HCT116 (cell line): ENCODE measurements around the gene TCERG1L. TPM values are rescaled to one million over a fixed set of nuclear protein-coding genes. Genes with fewer than 3 reads are reported as not detected.

Experiments
- ATAC-seq: fragments of 200-7000 bp; cut with Tn5 transposase; 2 replicates; pipeline ENCODE4 v1.9.1; 2020; ENCODE audit warnings: mild to moderate bottlenecking, moderate library complexity
- BruUV-seq: library from RNA; stranded (reverse); fragments of 400-500 nt; replicated peaks from 2 replicates; lab custom pipeline; 2021; lab: Mats Ljungman, UMichigan
- CTCF ChIA-PET: fragments of 300-600 bp; sonication (Branson Sonifier 250); formaldehyde crosslinking; loops from one replicate; lab custom pipeline; 2021; ENCODE audit warnings: antibody characterized with exemption; lab: Charles Lee
- POLR2A ChIA-PET: fragments of 300-600, 350-600 bp; sonication (Branson Sonifier 250); formaldehyde crosslinking; loops from one replicate; lab custom pipeline; 2021; ENCODE audit warnings: antibody characterized with exemption; lab: Charles Lee
- RAD21 ChIA-PET, 2 experiments: fragments of 300-600 bp; sonication (Branson Sonifier 250); formaldehyde crosslinking; loops; one replicate each; lab custom pipeline; 2023; ENCODE audit warnings: low total read pairs in 2 of 2; ENCODE audit not compliant: uncharacterized antibody in 2 of 2, unreplicated experiment in 2 of 2, low non-redundant PET in 1 of 2; lab: Charles Lee
- DNase-seq: peaks from one replicate; pipeline ENCODE4 v3.0.0-alpha.2; 2010; ENCODE audit warnings: low read depth, low spot score
- H2AFZ ChIP-seq: fragments of 200-600 bp; shearing (Covaris generic), sonication (generic); 2 replicates; pipeline ENCODE4 v1.6.1; 2017; ENCODE audit warnings: low read depth, mixed run types, mixed read lengths, antibody characterized with exemption, low read length; ENCODE audit not compliant: poor library complexity, severe bottlenecking
- H3K27ac ChIP-seq: 2 replicates; pipeline ENCODE4 v1.5.1; 2012; ENCODE audit warnings: low read depth, low read length
- H3K27me3 ChIP-seq: fragments of 200-600 bp; sonication (generic); 2 replicates; pipeline ENCODE4 v1.6.1; 2016; ENCODE audit warnings: mixed run types, low read length, mixed read lengths; ENCODE audit not compliant: insufficient read depth
- H3K36me3 ChIP-seq, 2 experiments: fragments of 200-500 bp in 1 of 2; fragments of 200-600 bp in 1 of 2; sonication (Bioruptor generic) in 1 of 2; sonication (generic) in 1 of 2; 2 replicates each; pipeline versions ENCODE4 v1.5.1 to v1.6.1; 2014 to 2016; ENCODE audit warnings: low read length in 2 of 2, inconsistent platforms in 1 of 2, mixed read lengths in 1 of 2, mixed run types in 1 of 2; ENCODE audit not compliant: insufficient read depth in 2 of 2, control insufficient read depth in 1 of 2
- H3K4me1 ChIP-seq, 2 experiments: fragments of 200-600 bp in 1 of 2; sonication (generic) in 1 of 2; 2 replicates each; pipeline versions ENCODE4 v1.5.1 to v1.6.1; 2012 to 2017; ENCODE audit warnings: low read length in 2 of 2, inconsistent platforms in 1 of 2, mild to moderate bottlenecking in 1 of 2, mixed read lengths in 1 of 2, mixed run types in 1 of 2, moderate library complexity in 1 of 2; ENCODE audit not compliant: insufficient read depth in 2 of 2, control insufficient read depth in 1 of 2
- H3K4me2 ChIP-seq: fragments of 200-600 bp; sonication (generic); 2 replicates; pipeline ENCODE4 v1.6.1; 2017; ENCODE audit warnings: mixed run types, low read length, mixed read lengths
- H3K4me3 ChIP-seq, 2 experiments: fragments of 200-600 bp in 1 of 2; sonication (generic) in 1 of 2; replicated peaks in 1 of 2; 2 replicates each; pipeline ENCODE4 v1.5.1; 2011 to 2016; ENCODE audit warnings: low read length in 2 of 2, control low read depth in 1 of 2, low read depth in 1 of 2, mild to moderate bottlenecking in 1 of 2, mixed read lengths in 1 of 2, mixed run types in 1 of 2
- H3K79me2 ChIP-seq: fragments of 200-600 bp; sonication (generic); 2 replicates; pipeline ENCODE4 v1.6.1; 2017; ENCODE audit warnings: mild to moderate bottlenecking, mixed run types, low read length, moderate library complexity, mixed read lengths; ENCODE audit not compliant: insufficient read depth
- H3K9ac ChIP-seq: fragments of 200-600 bp; sonication (generic); 2 replicates; pipeline ENCODE4 v1.6.1; 2016; ENCODE audit warnings: low read length, mixed read lengths
- H3K9me2 ChIP-seq: fragments of 200-600 bp; sonication (generic), shearing (Covaris generic); 2 replicates; pipeline ENCODE4 v1.6.1; 2017; ENCODE audit warnings: mixed run types, mild to moderate bottlenecking, moderate library complexity; ENCODE audit not compliant: insufficient read depth
- H3K9me3 ChIP-seq, 2 experiments: fragments of 200-500 bp in 1 of 2; fragments of 200-600 bp in 1 of 2; sonication (Bioruptor generic) in 1 of 2; sonication (generic) in 1 of 2; 2 replicates each; pipeline ENCODE4 v1.6.1; 2014 to 2017; ENCODE audit warnings: low read length in 2 of 2, mixed read lengths in 2 of 2, inconsistent platforms in 1 of 2, low read depth in 1 of 2, mild to moderate bottlenecking in 1 of 2, mixed run types in 1 of 2, moderate library complexity in 1 of 2; ENCODE audit not compliant: control insufficient read depth in 1 of 2, insufficient read depth in 1 of 2
- H4K20me1 ChIP-seq: fragments of 200-600 bp; sonication (generic), shearing (Covaris generic); 2 replicates; pipeline ENCODE4 v1.6.1; 2017; ENCODE audit warnings: mixed run types, mild to moderate bottlenecking, moderate library complexity; ENCODE audit not compliant: insufficient read depth
- CEBPB ChIP-seq: IDR thresholded peaks from 2 replicates; pipeline ENCODE4 v1.6.1; 2012; ENCODE audit warnings: low read depth
- EGR1 ChIP-seq: IDR thresholded peaks from 2 replicates; pipeline ENCODE4 v1.6.1; 2012; ENCODE audit warnings: low read depth
- ELF1 ChIP-seq: IDR thresholded peaks from 2 replicates; pipeline ENCODE4 v1.6.1; 2012; ENCODE audit warnings: low read depth, borderline replicate concordance
- EZH2phosphoT487 ChIP-seq: fragments of 200-600 bp; IDR thresholded peaks from 2 replicates; pipeline ENCODE4 v1.6.1; 2018; ENCODE audit warnings: antibody characterized with exemption, borderline replicate concordance
- POLR2A ChIP-seq: IDR thresholded peaks from 2 replicates; pipeline ENCODE4 v1.7.0; 2011; ENCODE audit warnings: borderline replicate concordance; ENCODE audit not compliant: insufficient read depth, insufficient read length; ENCODE audit errors: extremely low read depth
- RAD21 ChIP-seq: IDR thresholded peaks from 2 replicates; pipeline ENCODE4 v1.6.1; 2012; ENCODE audit warnings: low read depth, mild to moderate bottlenecking
- SIN3A ChIP-seq: IDR thresholded peaks from 2 replicates; pipeline ENCODE4 v1.6.1; 2012; ENCODE audit warnings: low read depth
- SP1 ChIP-seq: IDR thresholded peaks from 2 replicates; pipeline ENCODE4 v1.6.1; 2012; ENCODE audit warnings: low read depth
- TCF7L2 ChIP-seq: IDR thresholded peaks from 2 replicates; pipeline ENCODE4 v1.7.0; 2011; ENCODE audit warnings: borderline replicate concordance, inconsistent platforms; ENCODE audit not compliant: insufficient read depth, insufficient read length; ENCODE audit errors: extremely low read depth
- ZFX ChIP-seq: fragments of 450-650 bp; IDR thresholded peaks from 2 replicates; pipeline ENCODE4 v1.6.1; 2017
- ZNF274 ChIP-seq: fragments of 200-500 bp; sonication (Bioruptor generic); IDR thresholded peaks from 2 replicates; pipeline ENCODE4 v1.6.1; 2014; ENCODE audit warnings: mild to moderate bottlenecking, low read depth, low read length, inconsistent platforms
- intact Hi-C: fragments of 100-400 bp; cut with micrococcal nuclease; formaldehyde crosslinking; loops from 2 replicates; pipeline ENCODE4 v1.10.0; 2022
- total RNA-seq: library from RNA; stranded (reverse); gene quantifications from one replicate; pipeline ENCODE4 v1.2.1, GENCODE V29; 2021; ENCODE audit not compliant: unreplicated experiment
- TF ChIP-seq, protein P1 (sequence below): IDR thresholded peaks from 2 replicates; pipeline ENCODE4 v1.6.1; 2012; ENCODE audit warnings: low read depth
- TF ChIP-seq, protein P2 (sequence below): IDR thresholded peaks from 2 replicates; pipeline ENCODE4 v1.6.1; 2012
- TF ChIP-seq, protein P3 (sequence below), 3 experiments: fragments of 200-600 bp in 1 of 3; sonication (generic) in 1 of 3; IDR thresholded peaks in 2 of 3; conservative IDR thresholded peaks in 1 of 3; 2 replicates each; pipeline ENCODE4 v1.5.1; 2012 to 2017; ENCODE audit warnings: low read depth in 2 of 3, low read length in 2 of 3, antibody characterized with exemption in 1 of 3, borderline replicate concordance in 1 of 3, control low read depth in 1 of 3, mild to moderate bottlenecking in 1 of 3, mixed read lengths in 1 of 3, mixed run types in 1 of 3, moderate library complexity in 1 of 3; ENCODE audit not compliant: insufficient read depth in 1 of 3

TCERG1L gene
- total RNA-seq, 1 experiment from 2014 or later, result not detected

DNA sequence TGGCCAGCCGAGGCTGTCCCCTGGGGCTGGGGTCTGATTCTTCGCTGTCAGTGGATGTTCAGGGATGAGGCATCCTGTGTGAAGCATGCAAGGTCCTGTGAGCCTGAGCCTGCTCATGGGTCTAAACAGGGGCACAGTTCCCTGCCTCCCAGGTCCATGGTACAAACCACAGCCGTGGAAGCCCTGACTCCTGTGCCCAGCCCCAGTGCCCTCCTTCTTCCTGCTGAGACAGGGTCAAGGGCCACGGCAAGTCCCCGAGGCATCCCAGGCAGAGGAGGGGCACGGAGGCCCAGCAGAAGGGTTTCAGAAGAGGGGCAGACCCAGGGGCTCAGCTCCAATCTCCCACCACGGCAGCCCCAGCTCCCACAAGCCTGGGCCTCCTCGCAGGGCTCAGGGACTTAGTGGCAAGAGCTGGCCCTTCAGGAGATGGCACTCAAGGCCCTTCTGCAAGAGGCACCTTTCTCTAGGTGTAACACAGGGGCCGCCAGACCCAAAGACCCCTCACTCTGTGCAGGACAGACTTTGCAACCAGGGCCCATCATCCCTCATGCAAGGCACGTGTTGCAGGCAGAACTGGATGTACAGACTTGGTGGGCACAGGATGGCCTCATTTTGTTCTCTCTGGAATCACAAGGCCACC, 248.8 kb downstream of the TCERG1L start:
- Histone ChIP-seq H3K9ac (no peak overlapping the region), H3K79me2 (no peaks in the 10 kb centered on the region), H3K4me3 (no peak overlapping the region), H2AFZ (no peak overlapping the region), H3K27me3 (no peaks in the 10 kb centered on the region), H3K4me1 (no peaks in the 10 kb centered on the region), H3K4me2 (no peak overlapping the region), H3K9me2 (no peaks in the 10 kb centered on the region), H4K20me1 (no peaks in the 10 kb centered on the region), H3K9me3 (no peaks in the 10 kb centered on the region), H3K27ac (no peak overlapping the region), H3K36me3 (no peaks in the 10 kb centered on the region)
- DNase-seq (no peak), ATAC-seq (no peak)
- intact Hi-C loops, result no loop called here
- CTCF ChIA-PET, result no interaction called here
- no TSS peak for BruUV-seq
- no peak for TF ChIP-seq SP1
- TF ChIP-seq ZFX, result no peak
- no peak for TF ChIP-seq EGR1
- TF ChIP-seq CEBPB, result no peak
- TF ChIP-seq TCF7L2, result no peak
- no peak for TF ChIP-seq ZNF274
- TF ChIP-seq, protein P1, sequence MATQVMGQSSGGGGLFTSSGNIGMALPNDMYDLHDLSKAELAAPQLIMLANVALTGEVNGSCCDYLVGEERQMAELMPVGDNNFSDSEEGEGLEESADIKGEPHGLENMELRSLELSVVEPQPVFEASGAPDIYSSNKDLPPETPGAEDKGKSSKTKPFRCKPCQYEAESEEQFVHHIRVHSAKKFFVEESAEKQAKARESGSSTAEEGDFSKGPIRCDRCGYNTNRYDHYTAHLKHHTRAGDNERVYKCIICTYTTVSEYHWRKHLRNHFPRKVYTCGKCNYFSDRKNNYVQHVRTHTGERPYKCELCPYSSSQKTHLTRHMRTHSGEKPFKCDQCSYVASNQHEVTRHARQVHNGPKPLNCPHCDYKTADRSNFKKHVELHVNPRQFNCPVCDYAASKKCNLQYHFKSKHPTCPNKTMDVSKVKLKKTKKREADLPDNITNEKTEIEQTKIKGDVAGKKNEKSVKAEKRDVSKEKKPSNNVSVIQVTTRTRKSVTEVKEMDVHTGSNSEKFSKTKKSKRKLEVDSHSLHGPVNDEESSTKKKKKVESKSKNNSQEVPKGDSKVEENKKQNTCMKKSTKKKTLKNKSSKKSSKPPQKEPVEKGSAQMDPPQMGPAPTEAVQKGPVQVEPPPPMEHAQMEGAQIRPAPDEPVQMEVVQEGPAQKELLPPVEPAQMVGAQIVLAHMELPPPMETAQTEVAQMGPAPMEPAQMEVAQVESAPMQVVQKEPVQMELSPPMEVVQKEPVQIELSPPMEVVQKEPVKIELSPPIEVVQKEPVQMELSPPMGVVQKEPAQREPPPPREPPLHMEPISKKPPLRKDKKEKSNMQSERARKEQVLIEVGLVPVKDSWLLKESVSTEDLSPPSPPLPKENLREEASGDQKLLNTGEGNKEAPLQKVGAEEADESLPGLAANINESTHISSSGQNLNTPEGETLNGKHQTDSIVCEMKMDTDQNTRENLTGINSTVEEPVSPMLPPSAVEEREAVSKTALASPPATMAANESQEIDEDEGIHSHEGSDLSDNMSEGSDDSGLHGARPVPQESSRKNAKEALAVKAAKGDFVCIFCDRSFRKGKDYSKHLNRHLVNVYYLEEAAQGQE, result no peak
- no peak for TF ChIP-seq ELF1
- no peak for TF ChIP-seq EZH2phosphoT487
- TF ChIP-seq, protein P2, sequence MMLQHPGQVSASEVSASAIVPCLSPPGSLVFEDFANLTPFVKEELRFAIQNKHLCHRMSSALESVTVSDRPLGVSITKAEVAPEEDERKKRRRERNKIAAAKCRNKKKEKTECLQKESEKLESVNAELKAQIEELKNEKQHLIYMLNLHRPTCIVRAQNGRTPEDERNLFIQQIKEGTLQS, result no peak
- no peak for TF ChIP-seq SIN3A
- no peak for TF ChIP-seq RAD21
- TF ChIP-seq, protein P3, sequence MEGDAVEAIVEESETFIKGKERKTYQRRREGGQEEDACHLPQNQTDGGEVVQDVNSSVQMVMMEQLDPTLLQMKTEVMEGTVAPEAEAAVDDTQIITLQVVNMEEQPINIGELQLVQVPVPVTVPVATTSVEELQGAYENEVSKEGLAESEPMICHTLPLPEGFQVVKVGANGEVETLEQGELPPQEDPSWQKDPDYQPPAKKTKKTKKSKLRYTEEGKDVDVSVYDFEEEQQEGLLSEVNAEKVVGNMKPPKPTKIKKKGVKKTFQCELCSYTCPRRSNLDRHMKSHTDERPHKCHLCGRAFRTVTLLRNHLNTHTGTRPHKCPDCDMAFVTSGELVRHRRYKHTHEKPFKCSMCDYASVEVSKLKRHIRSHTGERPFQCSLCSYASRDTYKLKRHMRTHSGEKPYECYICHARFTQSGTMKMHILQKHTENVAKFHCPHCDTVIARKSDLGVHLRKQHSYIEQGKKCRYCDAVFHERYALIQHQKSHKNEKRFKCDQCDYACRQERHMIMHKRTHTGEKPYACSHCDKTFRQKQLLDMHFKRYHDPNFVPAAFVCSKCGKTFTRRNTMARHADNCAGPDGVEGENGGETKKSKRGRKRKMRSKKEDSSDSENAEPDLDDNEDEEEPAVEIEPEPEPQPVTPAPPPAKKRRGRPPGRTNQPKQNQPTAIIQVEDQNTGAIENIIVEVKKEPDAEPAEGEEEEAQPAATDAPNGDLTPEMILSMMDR (IDR thresholded peaks at IDR 0.05 in 2 of 3, conservative IDR thresholded peaks at IDR 0.05 in 1 of 3; ENCODE audit: borderline replicate concordance in 1 of 3, insufficient read depth in 1 of 3, low read depth in 2 of 3, low read length in 2 of 3), result no peak
- TF ChIP-seq POLR2A, result no peak
- RAD21 ChIA-PET, result no interaction called here
- POLR2A ChIA-PET, result no interaction called here
